RWPE1 (cell line): Measurements from ENCODE around the gene RNF19B.
A peak's percentile ranks its signal among the peaks of the same experiment; 100 is the strongest.

Experiments
- CTCF ChIA-PET: fragments of 350-600 bp; sonication (Branson Sonifier 250); formaldehyde crosslinking; extraction: SDS; loops from one replicate; lab custom pipeline; 2021; lab: Yijun Ruan, JAX
- POLR2A ChIA-PET: fragments of 400-600 bp; formaldehyde crosslinking; extraction: SDS; loops from one replicate; lab custom pipeline; 2020; ENCODE audit warnings: antibody characterized with exemption; ENCODE audit not compliant: low non-redundant PET; lab: Yijun Ruan, JAX
- DNase-seq: peaks from one replicate; pipeline ENCODE4 v3.0.0; 2012; ENCODE audit warnings: low spot score
- H3K27ac ChIP-seq: fragments of 450-650 bp; 2 replicates; pipeline ENCODE4 v1.5.1; 2017
- TF ChIP-seq, protein P1 (sequence below): fragments of 450-650 bp; conservative IDR thresholded peaks from 2 replicates; pipeline ENCODE4 v1.5.1; 2017; ENCODE audit warnings: low read depth, mild to moderate bottlenecking

RNF19B gene

DNA sequence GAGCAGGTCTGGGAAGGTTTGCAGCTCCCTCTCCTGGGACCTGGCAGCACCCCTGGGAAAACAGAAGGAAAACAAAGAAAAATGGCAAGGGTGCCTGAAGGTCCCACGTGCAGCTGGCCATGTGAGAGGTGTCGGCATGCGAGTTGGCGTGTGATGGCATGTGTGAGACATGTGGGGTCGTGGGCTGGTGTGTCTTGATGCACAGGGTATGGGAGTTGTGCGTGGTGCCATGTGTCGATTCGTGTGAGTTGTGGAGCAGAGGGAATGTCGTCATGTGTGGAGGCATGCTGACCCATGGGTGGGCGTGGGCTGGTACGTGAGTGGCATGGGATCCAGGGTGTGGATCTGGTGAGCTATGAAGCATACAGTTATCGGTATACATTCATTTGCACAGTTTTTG lies 77.0 kb downstream of the RNF19B start:
- no peak for DNase-seq
- TF ChIP-seq, protein P1, sequence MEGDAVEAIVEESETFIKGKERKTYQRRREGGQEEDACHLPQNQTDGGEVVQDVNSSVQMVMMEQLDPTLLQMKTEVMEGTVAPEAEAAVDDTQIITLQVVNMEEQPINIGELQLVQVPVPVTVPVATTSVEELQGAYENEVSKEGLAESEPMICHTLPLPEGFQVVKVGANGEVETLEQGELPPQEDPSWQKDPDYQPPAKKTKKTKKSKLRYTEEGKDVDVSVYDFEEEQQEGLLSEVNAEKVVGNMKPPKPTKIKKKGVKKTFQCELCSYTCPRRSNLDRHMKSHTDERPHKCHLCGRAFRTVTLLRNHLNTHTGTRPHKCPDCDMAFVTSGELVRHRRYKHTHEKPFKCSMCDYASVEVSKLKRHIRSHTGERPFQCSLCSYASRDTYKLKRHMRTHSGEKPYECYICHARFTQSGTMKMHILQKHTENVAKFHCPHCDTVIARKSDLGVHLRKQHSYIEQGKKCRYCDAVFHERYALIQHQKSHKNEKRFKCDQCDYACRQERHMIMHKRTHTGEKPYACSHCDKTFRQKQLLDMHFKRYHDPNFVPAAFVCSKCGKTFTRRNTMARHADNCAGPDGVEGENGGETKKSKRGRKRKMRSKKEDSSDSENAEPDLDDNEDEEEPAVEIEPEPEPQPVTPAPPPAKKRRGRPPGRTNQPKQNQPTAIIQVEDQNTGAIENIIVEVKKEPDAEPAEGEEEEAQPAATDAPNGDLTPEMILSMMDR: no peak
- no peak overlapping the region for H3K27ac ChIP-seq
- POLR2A ChIA-PET: no interaction called here
- CTCF ChIA-PET: no interaction called here

DNA sequence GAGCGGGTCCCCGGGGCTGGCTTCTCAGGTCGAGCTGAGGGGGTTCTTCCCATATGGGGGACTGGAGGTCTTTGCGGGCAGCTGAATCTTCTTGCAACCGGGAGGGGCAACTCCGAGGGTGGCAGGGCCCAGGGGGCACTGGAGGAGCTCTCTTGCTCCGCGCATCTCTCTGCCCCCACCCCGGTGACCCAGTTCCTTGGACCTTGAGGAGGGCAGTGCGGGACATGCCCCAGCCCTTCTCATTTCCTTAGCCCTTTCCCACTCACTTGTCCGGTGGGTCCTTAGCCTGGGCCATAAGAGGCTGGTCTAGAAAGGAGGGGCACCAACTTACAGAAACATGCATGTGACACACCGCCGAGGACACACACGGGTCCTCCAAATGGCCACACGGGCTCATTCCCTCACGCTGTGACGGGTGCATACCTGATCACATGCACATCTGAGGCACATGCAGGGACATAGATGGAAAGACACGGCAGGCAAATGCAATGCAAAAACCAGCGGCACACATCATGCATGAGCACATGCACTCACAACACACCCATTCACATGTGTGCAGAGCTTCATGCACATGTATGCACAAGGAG lies 77.7 kb downstream of the RNF19B start:
- TF ChIP-seq, protein P1: 0 out of 2 replicates have a peak, but pooled peaks have one; percentile 5
- POLR2A ChIA-PET: no interaction called here
- DNase-seq: no peak
- CTCF ChIA-PET: interaction anchor here (0.6 to 2.3 kb wide), 5 partner anchors 11 to 720 kb away, joined by 3 to 7 read pairs (median 3); partner anchors contain the start of gene TMEM54
- no peak overlapping the region for H3K27ac ChIP-seq
